Esophagus muscularis mucosa (tissue), 4 donors: Measurements from ENCODE around the gene TMUB2. TPM values are rescaled to one million over a fixed set of nuclear protein-coding genes. Genes with fewer than 3 reads are reported as not detected.

Experiments used
- DNase-seq: peaks from one replicate; pipeline ENCODE4 v3.0.0-alpha.2; 2017; ENCODE audit errors: extremely low spot score
- H3K27ac ChIP-seq, 4 donors: fragments of 200-600 bp; sonication (generic); replicated peaks in 1 of 4; 1 replicate in 3 of 4; 2 replicates in 1 of 4; pipeline ENCODE4 v1.5.1; 2016 to 2019; ENCODE audit warnings: mild to moderate bottlenecking in 1 of 4
- H3K27me3 ChIP-seq, 4 donors: fragments of 200-600 bp; sonication (generic); one replicate each; pipeline versions ENCODE4 v1.5.1 to v1.6.0; 2016 to 2019
- H3K36me3 ChIP-seq, 4 donors: fragments of 200-600 bp; sonication (generic); one replicate each; pipeline ENCODE4 v1.5.1; 2016 to 2019
- H3K4me1 ChIP-seq, 4 donors: fragments of 200-600 bp; sonication (generic); one replicate each; pipeline ENCODE4 v1.5.1; 2016 to 2019
- H3K4me3 ChIP-seq, 4 donors: fragments of 200-600 bp; sonication (generic); 1 replicate in 2 of 4; 2 replicates in 2 of 4; pipeline ENCODE4 v1.5.1; 2016 to 2019; ENCODE audit warnings: mild to moderate bottlenecking in 4 of 4, moderate library complexity in 1 of 4
- H3K9me3 ChIP-seq, 4 donors: fragments of 200-600 bp; sonication (generic); 1 replicate in 3 of 4; 2 replicates in 1 of 4; pipeline ENCODE4 v1.5.1; 2016 to 2019
- CTCF ChIP-seq, 3 experiments: fragments of 200-600 bp in 2 of 3; fragments of 450-650 bp in 1 of 3; sonication (generic) in 2 of 3; IDR thresholded peaks; one replicate each; pipeline ENCODE4 v1.5.1; 2017 to 2019; ENCODE audit warnings: antibody characterized with exemption in 3 of 3, mild to moderate bottlenecking in 2 of 3, moderate library complexity in 1 of 3
- EP300 ChIP-seq: sonication (generic); formaldehyde crosslinking; IDR thresholded peaks from one replicate; pipeline ENCODE4 v1.6.1; 2017; ENCODE audit warnings: antibody characterized with exemption
- POLR2A ChIP-seq: fragments of 450-650 bp; IDR thresholded peaks from one replicate; pipeline ENCODE4 v1.6.1; 2017; ENCODE audit warnings: antibody characterized with exemption, moderate library complexity, mild to moderate bottlenecking, low read depth
- POLR2AphosphoS5 ChIP-seq, 2 donors: sonication (generic); formaldehyde crosslinking; IDR thresholded peaks; one replicate each; pipeline ENCODE4 v1.6.1; 2017; ENCODE audit warnings: antibody characterized with exemption in 2 of 2
- WGBS: methylation state at CpG from one replicate; pipeline ENCODE4 v1.1.5; 2018; 5-methylcytosine and 5-hydroxymethylcytosine counted together
- intact Hi-C: fragments of 100-400 bp; cut with DNase I; formaldehyde crosslinking; loops from one replicate; pipeline ENCODE4 v1.15.1; 2023
- total RNA-seq, 4 donors: library from RNA; depleted of rRNA; stranded (reverse); fragments of >200 nt; gene quantifications; one replicate each; pipeline versions ENCODE4 v1.1.0 to v1.2.1, GENCODE V29; 2016

Gene TMUB2
- total RNA-seq, 4 donors from 2014 or later, result 25.3 to 50.3 (median 33.4) TPM

DNA sequence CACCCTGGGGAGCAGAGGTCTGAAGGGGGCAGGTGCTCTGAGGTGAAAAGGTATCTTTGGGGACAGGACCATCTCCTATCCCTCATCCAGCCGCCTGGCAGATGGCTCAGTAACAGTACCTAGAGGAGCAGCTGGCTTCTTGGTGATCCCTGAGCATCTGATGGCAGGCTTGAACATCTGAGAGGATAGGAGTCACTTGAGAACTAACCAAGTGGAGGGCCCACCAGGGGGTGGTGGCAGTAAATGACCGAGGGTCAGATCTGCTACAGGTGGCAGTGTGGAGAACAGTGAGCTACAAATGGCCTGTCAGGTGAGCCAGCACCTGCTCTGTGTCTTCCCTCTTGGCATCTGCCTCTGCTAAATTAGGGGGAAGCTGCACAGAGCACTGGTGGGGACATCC is 31.3 kb upstream of the TMUB2 start:
- DNase-seq, result no peak
- no peak overlapping the region for H3K27ac ChIP-seq
- no peak for TF ChIP-seq POLR2AphosphoS5 (IDR thresholded peaks at IDR 0.05)
- TF ChIP-seq POLR2A, result no peak
- TF ChIP-seq CTCF (IDR thresholded peaks at IDR 0.05), result no peak
- no peak for TF ChIP-seq EP300
- H3K27me3 ChIP-seq, result no peaks in the 10 kb centered on the region
- H3K4me1 ChIP-seq, result peaks cover 0 to under 1% (median 0%) of the 10 kb centered on the region in 4 donors
- intact Hi-C loops, result no loop called here
- H3K4me3 ChIP-seq, result no peak overlapping the region
- no peaks in the 10 kb centered on the region for H3K9me3 ChIP-seq
- WGBS, result 89% methylated on average over 2 of the region's 2 CpGs
- peaks cover 0 to 12% (median 0%) of the 10 kb centered on the region in 4 donors for H3K36me3 ChIP-seq

DNA sequence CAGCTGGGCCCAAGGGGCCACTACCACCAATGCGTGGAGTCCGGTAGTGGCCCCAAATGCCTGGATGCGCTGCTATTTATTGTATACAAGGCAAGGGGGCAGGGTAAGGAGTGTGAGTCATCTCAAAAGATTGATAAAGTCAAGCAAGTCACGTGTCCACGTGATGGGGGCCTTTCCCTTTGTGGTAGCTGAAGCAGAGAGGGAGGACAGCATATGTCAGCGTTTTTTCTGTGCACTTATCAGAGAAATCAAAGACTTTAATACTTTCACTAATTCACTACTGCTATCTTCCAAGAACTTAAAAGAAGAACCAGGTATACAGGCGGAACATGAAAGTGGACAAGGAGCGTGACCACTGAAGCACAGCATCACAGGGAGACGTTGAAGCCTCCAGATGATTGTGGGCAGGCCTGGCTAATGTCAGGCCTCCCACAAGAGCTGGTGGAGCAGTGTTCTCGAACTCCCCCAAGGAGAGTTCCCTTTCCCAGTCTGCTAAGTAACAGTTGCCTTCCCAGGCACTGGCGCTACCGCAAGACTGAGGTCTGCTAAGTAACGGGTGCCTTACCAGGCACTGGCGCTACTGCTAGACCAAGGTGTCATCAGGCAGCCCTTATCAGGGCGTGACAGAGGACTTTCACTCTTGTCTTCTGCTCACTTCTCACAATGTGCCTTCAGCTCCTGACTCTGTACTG is 27.1 kb upstream of the TMUB2 start:
- peaks cover 0 to 9% (median 0%) of the 10 kb centered on the region in 4 donors for H3K36me3 ChIP-seq
- 90% methylated on average over 14 of the region's 15 CpGs for WGBS

GRCh38 chr17:44164476-44164875 is 22.3 kb upstream of the TMUB2 start:
- WGBS, result 85% methylated on average over 1 of the region's 1 CpG
- no peak for TF ChIP-seq POLR2AphosphoS5 (IDR thresholded peaks at IDR 0.05)
- no peak for TF ChIP-seq POLR2A
- no peak for TF ChIP-seq EP300
- TF ChIP-seq CTCF (IDR thresholded peaks at IDR 0.05), result no peak
- H3K9me3 ChIP-seq, result no peaks in the 10 kb centered on the region
- no peak overlapping the region for H3K27ac ChIP-seq
- H3K4me3 ChIP-seq, result no peak overlapping the region
- H3K36me3 ChIP-seq, result no peaks in the 10 kb centered on the region
- intact Hi-C loops, result no loop called here
- H3K27me3 ChIP-seq, result no peaks in the 10 kb centered on the region
- DNase-seq, result no peak
- peaks cover 8 to 14% (median 13%) of the 10 kb centered on the region in 4 donors for H3K4me1 ChIP-seq

More for the DNA sequence above, 27.1 kb upstream of the TMUB2 start:
- no peaks in the 10 kb centered on the region for H3K4me1 ChIP-seq
- no peak overlapping the region for H3K27ac ChIP-seq
- no peak overlapping the region for H3K4me3 ChIP-seq
- no peak for DNase-seq
- TF ChIP-seq POLR2A (no peak), EP300 (no peak), CTCF (IDR thresholded peaks at IDR 0.05) (no peak), POLR2AphosphoS5 (IDR thresholded peaks at IDR 0.05) (no peak)
- no peaks in the 10 kb centered on the region for H3K9me3 ChIP-seq
- intact Hi-C loops, result no loop called here
- no peaks in the 10 kb centered on the region for H3K27me3 ChIP-seq

DNA sequence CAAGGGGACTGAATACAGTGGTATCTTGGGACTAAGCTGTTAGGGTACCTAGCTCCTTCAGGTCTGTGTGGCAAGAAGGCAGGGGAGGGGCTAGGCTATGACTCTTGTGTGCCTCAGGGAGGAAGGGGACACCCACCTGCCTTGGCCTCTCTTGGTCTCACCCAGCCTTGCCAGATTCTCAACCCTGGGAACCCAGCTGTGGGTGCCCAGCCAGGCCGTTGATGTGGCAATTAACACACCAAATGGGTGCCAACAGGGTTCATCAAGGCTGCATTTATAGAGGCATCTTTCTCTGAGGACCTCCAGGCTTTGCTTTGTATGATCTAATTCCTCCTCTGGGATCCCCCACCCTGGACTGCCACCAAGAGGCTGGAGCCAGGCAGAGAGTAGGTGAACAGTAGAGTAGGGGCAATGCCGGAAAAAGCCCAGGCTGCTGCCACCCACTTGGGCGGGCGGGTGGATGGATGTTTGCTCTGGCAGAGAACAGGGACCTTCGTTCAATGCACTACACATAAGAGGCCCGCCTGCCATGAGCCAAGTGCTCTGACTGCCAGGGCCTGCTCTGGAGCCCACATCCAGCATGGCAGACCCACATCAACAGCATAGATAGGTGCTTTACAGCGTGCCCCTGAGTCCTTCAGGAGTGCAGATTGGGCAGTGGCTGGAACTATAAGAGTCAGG is 19.5 kb upstream of the TMUB2 start:
- Histone ChIP-seq H3K36me3 (peaks cover 0 to 2% (median 0%) of the 10 kb centered on the region in 4 donors), H3K9me3 (no peaks in the 10 kb centered on the region), H3K4me1 (peaks cover 13 to 40% (median 39%) of the 10 kb centered on the region in 4 donors), H3K4me3 (no peak overlapping the region), H3K27ac (no peak overlapping the region), H3K27me3 (no peaks in the 10 kb centered on the region)
- TF ChIP-seq POLR2AphosphoS5 (IDR thresholded peaks at IDR 0.05) (no peak), POLR2A (no peak), EP300 (no peak), CTCF (IDR thresholded peaks at IDR 0.05) (no peak)
- WGBS, result 82% methylated on average over 3 of the region's 7 CpGs
- DNase-seq, result no peak
- intact Hi-C loops, result no loop called here
